ENCODE measurements around the gene MCM7. TPM values are rescaled to one million over a fixed set of nuclear protein-coding genes. Genes with fewer than 3 reads are reported as not detected.

The MCM7 gene
- total RNA-seq, 1 donor from 2014 or later, result 206 TPM

GRCh38 chr7:100124301-100125230 is 23.4 kb upstream of the MCM7 start:
- no peak overlapping the region for H3K27ac Mint-ChIP-seq

DNA sequence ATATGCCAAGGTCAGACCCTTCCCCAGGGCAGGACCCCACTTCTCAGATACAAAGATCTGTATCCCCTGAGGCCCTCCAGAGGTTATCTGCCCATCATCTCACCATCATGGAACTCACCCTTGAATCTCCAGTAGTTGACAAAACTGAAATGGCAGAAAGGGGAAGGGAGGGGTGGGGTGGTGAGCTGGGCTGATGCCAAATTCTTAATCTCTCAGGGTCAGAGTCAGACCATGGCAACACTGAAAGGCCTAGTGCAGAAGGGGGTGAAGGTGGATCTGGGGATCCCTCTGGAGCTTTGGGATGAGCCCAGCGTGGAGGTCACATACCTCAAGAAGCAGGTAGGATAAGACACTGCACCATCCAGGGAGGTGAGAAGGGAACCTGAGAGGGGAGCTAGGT is 21.4 kb upstream of the MCM7 start:
- no peak overlapping the region for H3K4me3 ChIP-seq
- peaks cover 40% of the 10 kb centered on the region for H3F3A ChIP-seq (ENCODE audit: low read depth)
- H3K4me3 Mint-ChIP-seq, result peak overlapping the region; percentile 30
- peaks cover 12% of the 10 kb centered on the region for H3K4me1 ChIP-seq
- no peaks in the 10 kb centered on the region for H4K20me1 ChIP-seq (ENCODE audit: low read depth)
- no peak for DNase-seq (ENCODE audit: low spot score)
- H3K36me3 Mint-ChIP-seq, result peaks cover 8% of the 10 kb centered on the region
- H3K4me1 Mint-ChIP-seq, result peaks cover 33% of the 10 kb centered on the region
- TF ChIP-seq EZH2phosphoT487 (IDR thresholded peaks at IDR 0.05) (no peak), CTCF (IDR thresholded peaks at IDR 0.05) (no peak), EZH2 (IDR thresholded peaks at IDR 0.05) (no peak)
- H3K9me3 Mint-ChIP-seq, result no peaks in the 10 kb centered on the region
- no peaks in the 10 kb centered on the region for H3K9me3 ChIP-seq (ENCODE audit: low read depth)
- H3K27ac ChIP-seq, result no peak overlapping the region
- no peak overlapping the region for H2AFZ ChIP-seq (replicated peaks)
- H3K9ac ChIP-seq, result no peak overlapping the region
- peaks cover 2% of the 10 kb centered on the region for H3K27me3 ChIP-seq
- no peak overlapping the region for H3K27ac Mint-ChIP-seq
- H3K36me3 ChIP-seq, result no peaks in the 10 kb centered on the region
- H3K4me2 ChIP-seq, result no peak overlapping the region
- H3K79me2 ChIP-seq (ENCODE audit: low read depth), result peaks cover 40% of the 10 kb centered on the region
- H3K27me3 Mint-ChIP-seq (ENCODE audit: insufficient read depth, low read depth), result peaks cover 6% of the 10 kb centered on the region

More at GRCh38 chr7:100124301-100125230, 23.4 kb upstream of the MCM7 start:
- H3F3A ChIP-seq (ENCODE audit: low read depth), result peaks cover 38% of the 10 kb centered on the region
- Mint-ChIP-seq H3K4me1 (peaks cover 34% of the 10 kb centered on the region), H3K27me3 (ENCODE audit: insufficient read depth, low read depth) (peaks cover 4% of the 10 kb centered on the region), H3K36me3 (peaks cover 8% of the 10 kb centered on the region), H3K9me3 (no peaks in the 10 kb centered on the region), H3K4me3 (peak overlapping the region; percentile 99)
- peaks cover 22% of the 10 kb centered on the region for H3K27me3 ChIP-seq
- DNase-seq (ENCODE audit: low spot score), result no peak
- no peak overlapping the region for H3K4me3 ChIP-seq
- no peak overlapping the region for H2AFZ ChIP-seq (replicated peaks)
- no peak overlapping the region for H3K4me2 ChIP-seq
- H3K27ac ChIP-seq, result no peak overlapping the region
- TF ChIP-seq EZH2phosphoT487 (IDR thresholded peaks at IDR 0.05), result no peak
- no peak for TF ChIP-seq EZH2 (IDR thresholded peaks at IDR 0.05)
- no peak for TF ChIP-seq CTCF (IDR thresholded peaks at IDR 0.05)
- no peak overlapping the region for H3K9ac ChIP-seq
- no peaks in the 10 kb centered on the region for H3K9me3 ChIP-seq (ENCODE audit: low read depth)
- peaks cover 26% of the 10 kb centered on the region for H3K79me2 ChIP-seq (ENCODE audit: low read depth)
- H3K4me1 ChIP-seq, result peaks cover 8% of the 10 kb centered on the region
- H3K36me3 ChIP-seq, result no peaks in the 10 kb centered on the region
- no peaks in the 10 kb centered on the region for H4K20me1 ChIP-seq (ENCODE audit: low read depth)

DNA sequence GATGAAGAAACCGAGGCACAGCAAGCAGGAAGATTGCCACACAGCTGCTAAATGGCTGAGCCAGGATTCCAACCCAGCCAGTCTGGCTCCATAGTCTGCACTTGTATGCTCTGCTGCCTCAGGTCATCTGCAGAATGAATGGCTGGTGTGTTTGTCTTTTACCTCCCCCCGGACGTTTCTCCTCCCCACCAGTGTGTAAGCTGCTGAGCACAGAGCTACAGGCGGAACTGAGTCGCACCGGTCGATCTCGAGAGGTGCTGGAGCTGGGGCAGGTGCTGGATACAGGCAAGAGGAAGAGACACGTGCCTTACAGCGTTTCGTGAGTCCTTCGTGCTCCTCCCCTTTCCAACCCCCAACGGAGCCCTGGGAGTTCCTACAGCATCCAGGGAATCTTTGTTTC is 20.9 kb upstream of the MCM7 start:
- no peak overlapping the region for H3K4me2 ChIP-seq
- no peaks in the 10 kb centered on the region for H3K36me3 ChIP-seq
- H3K4me3 ChIP-seq, result no peak overlapping the region
- no peaks in the 10 kb centered on the region for H3K27me3 ChIP-seq
- H2AFZ ChIP-seq (replicated peaks), result no peak overlapping the region
- no peaks in the 10 kb centered on the region for H3K9me3 ChIP-seq (ENCODE audit: low read depth)
- no peak overlapping the region for H3K9ac ChIP-seq
- H3K4me3 Mint-ChIP-seq, result no peak overlapping the region
- no peak for DNase-seq (ENCODE audit: low spot score)
- peaks cover 40% of the 10 kb centered on the region for H3F3A ChIP-seq (ENCODE audit: low read depth)
- no peaks in the 10 kb centered on the region for H3K9me3 Mint-ChIP-seq
- H3K79me2 ChIP-seq (ENCODE audit: low read depth), result peaks cover 43% of the 10 kb centered on the region
- peaks cover 12% of the 10 kb centered on the region for H3K4me1 ChIP-seq
- peaks cover 33% of the 10 kb centered on the region for H3K4me1 Mint-ChIP-seq
- H3K27ac ChIP-seq, result no peak overlapping the region
- H3K27me3 Mint-ChIP-seq (ENCODE audit: insufficient read depth, low read depth), result peaks cover 6% of the 10 kb centered on the region
- H4K20me1 ChIP-seq (ENCODE audit: low read depth), result no peaks in the 10 kb centered on the region
- peak overlapping the region; percentile 50 for H3K27ac Mint-ChIP-seq
- peaks cover 8% of the 10 kb centered on the region for H3K36me3 Mint-ChIP-seq
- no peak for TF ChIP-seq EZH2phosphoT487 (IDR thresholded peaks at IDR 0.05)
- no peak for TF ChIP-seq EZH2 (IDR thresholded peaks at IDR 0.05)
- TF ChIP-seq CTCF (IDR thresholded peaks at IDR 0.05), result no peak

Measured in neural progenitor cell (in vitro differentiated cells).